ENCODE measurements around the gene HMGCLL1.

DNA sequence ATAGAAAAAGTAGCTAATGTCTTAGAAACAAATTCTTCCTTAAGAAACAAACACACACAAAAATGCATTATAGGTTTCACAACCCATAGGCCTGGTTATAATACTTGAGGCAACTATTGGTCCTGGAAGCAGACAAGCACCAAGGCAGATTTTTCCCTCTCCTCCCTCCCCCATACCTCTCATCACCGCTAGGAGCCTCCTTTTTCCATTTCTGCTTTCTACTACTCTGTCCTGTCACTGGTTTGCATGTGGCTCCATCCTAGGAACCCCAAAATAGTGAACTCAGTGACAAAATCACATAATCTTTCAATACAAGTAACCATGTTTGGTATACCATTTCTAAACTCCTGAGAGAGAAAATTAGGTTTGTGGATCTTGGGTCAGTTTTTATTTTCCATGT is 66.1 kb downstream of the HMGCLL1 start:
- TF ChIP-seq, protein P1, sequence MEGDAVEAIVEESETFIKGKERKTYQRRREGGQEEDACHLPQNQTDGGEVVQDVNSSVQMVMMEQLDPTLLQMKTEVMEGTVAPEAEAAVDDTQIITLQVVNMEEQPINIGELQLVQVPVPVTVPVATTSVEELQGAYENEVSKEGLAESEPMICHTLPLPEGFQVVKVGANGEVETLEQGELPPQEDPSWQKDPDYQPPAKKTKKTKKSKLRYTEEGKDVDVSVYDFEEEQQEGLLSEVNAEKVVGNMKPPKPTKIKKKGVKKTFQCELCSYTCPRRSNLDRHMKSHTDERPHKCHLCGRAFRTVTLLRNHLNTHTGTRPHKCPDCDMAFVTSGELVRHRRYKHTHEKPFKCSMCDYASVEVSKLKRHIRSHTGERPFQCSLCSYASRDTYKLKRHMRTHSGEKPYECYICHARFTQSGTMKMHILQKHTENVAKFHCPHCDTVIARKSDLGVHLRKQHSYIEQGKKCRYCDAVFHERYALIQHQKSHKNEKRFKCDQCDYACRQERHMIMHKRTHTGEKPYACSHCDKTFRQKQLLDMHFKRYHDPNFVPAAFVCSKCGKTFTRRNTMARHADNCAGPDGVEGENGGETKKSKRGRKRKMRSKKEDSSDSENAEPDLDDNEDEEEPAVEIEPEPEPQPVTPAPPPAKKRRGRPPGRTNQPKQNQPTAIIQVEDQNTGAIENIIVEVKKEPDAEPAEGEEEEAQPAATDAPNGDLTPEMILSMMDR (conservative IDR thresholded peaks at IDR 0.05; ENCODE audit: low read length) = no peak
- no peak for TF ChIP-seq EZH2phosphoT487 (IDR thresholded peaks at IDR 0.05; ENCODE audit: borderline replicate concordance)

Data from Loucy (cell line).